HTERT RPE-1 (cell line): Measurements from ENCODE around the gene MCM10.

Source experiments
- in situ Hi-C: fragments of 300-500 bp; cut with MboI; formaldehyde crosslinking; loops from 4 replicates; pipeline ENCODE4 v1.14.3; 2020; ENCODE audit warnings: low sequenced_read_pairs

MCM10 gene

GRCh38 chr10:13256627-13257026 lies 95.3 kb downstream of the MCM10 start:
- in situ Hi-C loops, result no loop called here

GRCh38 chr10:13257621-13258140 lies 96.3 kb downstream of the MCM10 start:
- in situ Hi-C loops, result no loop called here
